Activated CD8-positive, alpha-beta T cell treated with anti-CD3 and anti-CD28 coated beads, Interleukin-2, amount 10 ng/mL, durations not matched to agents 7 days and 5 days (primary cell): ENCODE results near the gene RSPH6A. TPM values are rescaled to one million over a fixed set of nuclear protein-coding genes. Genes with fewer than 3 reads are reported as not detected.

Source experiments
- ATAC-seq: fragments of 150-1000 bp; cut with Tn5 transposase; one replicate; pipeline ENCODE4 v1.10.0; 2021; ENCODE audit warnings: moderate library complexity
- CTCF ChIA-PET: fragments of 350-600 bp; sonication (Branson Sonifier 250); formaldehyde crosslinking; loops from one replicate; lab custom pipeline; 2021; ENCODE audit warnings: antibody characterized with exemption; lab: Charles Lee
- POLR2A ChIA-PET: fragments of 350-600 bp; sonication (Branson Sonifier 250); formaldehyde crosslinking; loops from one replicate; lab custom pipeline; 2021; ENCODE audit warnings: antibody characterized with exemption; lab: Charles Lee
- DNase-seq: peaks from one replicate; pipeline ENCODE4 v3.0.0-alpha.2; 2020
- H3K27ac Mint-ChIP-seq: one replicate; pipeline ENCODE4 v1.8.0; 2021; ENCODE audit warnings: mild to moderate bottlenecking, mixed read lengths
- H3K27me3 Mint-ChIP-seq: one replicate; pipeline ENCODE4 v1.8.0; 2021; ENCODE audit warnings: low read depth, mixed read lengths
- H3K36me3 Mint-ChIP-seq: one replicate; pipeline ENCODE4 v1.8.0; 2021; ENCODE audit warnings: low read depth, mixed read lengths
- H3K4me1 Mint-ChIP-seq: one replicate; pipeline ENCODE4 v1.8.0; 2021; ENCODE audit warnings: low read depth, mixed read lengths
- H3K4me3 Mint-ChIP-seq: one replicate; pipeline ENCODE4 v1.8.0; 2021; ENCODE audit warnings: mild to moderate bottlenecking, mixed read lengths
- H3K9me3 Mint-ChIP-seq: one replicate; pipeline ENCODE4 v1.8.0; 2022; ENCODE audit warnings: mixed read lengths; ENCODE audit not compliant: insufficient read depth
- total RNA-seq, 2 experiments: library from RNA; stranded (reverse); gene quantifications; one replicate each; pipeline ENCODE4 v1.2.3, GENCODE V29; 2021

RSPH6A gene
- total RNA-seq, 2 experiments from 2014 or later = 0.55 to 0.68 TPM

GRCh38 chr19:45778010-45778661, 37.0 kb downstream of the RSPH6A start:
- ATAC-seq (no peak), DNase-seq (no peak)
- CTCF ChIA-PET = interaction anchor here (1.4 to 2.8 kb wide), 3 partner anchors 9 to 85 kb away, joined by 8 to 40 read pairs (median 9); partner anchors contain the start of genes QPCTL and SIX5
- Mint-ChIP-seq H3K4me1 (peaks cover 16% of the 10 kb centered on the region), H3K4me3 (no peak overlapping the region), H3K27ac (no peak overlapping the region), H3K9me3 (no peaks in the 10 kb centered on the region), H3K36me3 (no peaks in the 10 kb centered on the region), H3K27me3 (peaks cover 35% of the 10 kb centered on the region)
- POLR2A ChIA-PET = no interaction called here

DNA sequence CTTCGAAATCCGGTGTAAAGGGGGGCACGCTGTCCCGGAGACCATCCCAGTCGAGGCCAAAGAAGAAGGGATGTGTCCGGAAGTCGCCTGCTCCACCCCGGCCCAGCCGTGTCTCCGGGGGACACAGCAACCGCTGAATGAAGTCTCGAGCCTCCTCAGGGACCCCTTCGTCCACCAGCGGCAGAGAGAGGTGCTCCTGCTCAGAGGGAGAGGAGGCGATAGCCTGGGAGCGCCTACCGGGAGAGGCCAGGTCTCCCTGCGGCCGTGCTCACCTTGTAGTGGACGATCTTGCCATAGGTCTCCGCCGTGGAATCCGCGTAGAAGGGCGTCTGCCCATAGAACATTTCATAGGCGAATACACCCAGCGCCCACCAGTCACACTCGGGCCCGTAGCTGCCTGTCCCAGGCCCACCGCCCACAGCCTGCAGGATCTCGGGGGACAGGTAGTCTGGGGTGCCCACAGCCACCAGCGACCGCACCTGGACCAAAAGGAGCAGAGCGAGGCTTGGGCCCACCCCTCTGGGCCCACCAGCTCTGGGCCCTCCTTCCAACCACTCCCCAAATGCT, 37.6 kb downstream of the RSPH6A start:
- Mint-ChIP-seq H3K4me3 (no peak overlapping the region), H3K27ac (no peak overlapping the region), H3K27me3 (peaks cover 39% of the 10 kb centered on the region), H3K9me3 (no peaks in the 10 kb centered on the region), H3K36me3 (no peaks in the 10 kb centered on the region), H3K4me1 (peaks cover 16% of the 10 kb centered on the region)
- ChIA-PET CTCF (interaction anchor here (1.1 to 2.8 kb wide), 2 partner anchors 8 to 85 kb away, joined by 3 to 40 read pairs; partner anchors contain the start of genes QPCTL and SIX5), POLR2A (no interaction called here)
- DNase-seq = no peak
- no peak for ATAC-seq

GRCh38 chr19:45774765-45775164, 40.3 kb downstream of the RSPH6A start:
- ChIA-PET CTCF (interaction anchor here (0.7 to 9.4 kb wide), 3 partner anchors 16 to 42 kb away, joined by 3 to 238 read pairs (median 3); no protein-coding TSS in a partner anchor), POLR2A (no interaction called here)
- Mint-ChIP-seq H3K4me3 (no peak overlapping the region), H3K27ac (no peak overlapping the region), H3K27me3 (peaks cover 38% of the 10 kb centered on the region), H3K4me1 (peaks cover 27% of the 10 kb centered on the region), H3K36me3 (no peaks in the 10 kb centered on the region), H3K9me3 (no peaks in the 10 kb centered on the region)
- ATAC-seq = no peak
- DNase-seq = no peak

DNA sequence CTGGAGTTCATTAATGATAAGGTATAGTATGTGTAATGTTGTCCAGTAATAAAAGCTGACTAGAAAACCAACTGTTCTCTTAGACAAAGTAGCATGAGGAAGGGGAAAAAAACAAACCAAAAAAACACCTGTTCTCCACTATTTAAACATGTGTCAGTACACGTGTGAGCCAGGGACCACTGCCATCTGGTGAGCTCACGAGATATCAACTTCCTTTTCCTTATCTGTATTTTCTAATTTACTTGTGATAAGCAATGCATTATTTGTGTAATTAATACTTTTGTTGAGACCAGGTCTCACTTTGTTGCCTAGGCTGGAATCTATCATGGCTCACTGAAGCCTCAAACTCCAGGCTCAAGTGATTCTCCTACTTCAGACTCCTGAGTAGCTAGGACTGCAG, 41.7 kb downstream of the RSPH6A start:
- DNase-seq (no peak), ATAC-seq (no peak)
- no peak overlapping the region for H3K27ac Mint-ChIP-seq
- CTCF ChIA-PET = interaction anchor here (0.8 to 9.4 kb wide), 4 partner anchors 19 to 44 kb away, joined by 3 to 238 read pairs (median 7); partner anchors contain the start of gene DMWD
- H3K4me3 Mint-ChIP-seq = no peak overlapping the region
- H3K4me1 Mint-ChIP-seq = peaks cover 20% of the 10 kb centered on the region
- H3K27me3 Mint-ChIP-seq = peaks cover 29% of the 10 kb centered on the region
- H3K9me3 Mint-ChIP-seq = no peaks in the 10 kb centered on the region
- POLR2A ChIA-PET = interaction anchor here (1.3 kb wide), 1 partner anchor 42 kb away, joined by 3 read pairs; the partner anchor contains the start of gene FBXO46
- no peaks in the 10 kb centered on the region for H3K36me3 Mint-ChIP-seq

DNA sequence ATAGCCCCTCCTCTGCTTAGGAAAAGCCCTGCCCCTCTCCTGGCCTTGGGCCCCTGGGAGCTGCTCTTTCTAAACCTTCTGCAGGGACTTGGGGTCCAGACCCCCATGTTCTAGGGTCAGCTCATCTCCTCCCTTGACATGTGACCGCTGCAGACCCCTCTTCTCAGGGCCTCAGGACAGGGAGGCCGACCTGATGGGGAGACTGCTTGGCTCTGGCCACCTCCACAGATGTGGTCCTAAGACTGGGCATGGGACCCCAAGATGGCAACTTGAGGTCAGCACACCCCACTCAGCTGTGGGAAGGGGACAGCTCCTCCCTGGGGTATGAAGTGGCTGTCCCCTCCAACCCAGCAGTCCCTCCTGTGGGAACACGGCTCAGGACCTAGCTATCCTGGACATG, 42.2 kb downstream of the RSPH6A start:
- Mint-ChIP-seq H3K27me3 (peaks cover 30% of the 10 kb centered on the region), H3K9me3 (no peaks in the 10 kb centered on the region), H3K4me3 (no peak overlapping the region), H3K36me3 (no peaks in the 10 kb centered on the region), H3K4me1 (peaks cover 19% of the 10 kb centered on the region), H3K27ac (no peak overlapping the region)
- DNase-seq (no peak), ATAC-seq (no peak)
- CTCF ChIA-PET = interaction anchor here (0.8 to 9.4 kb wide), 4 partner anchors 19 to 45 kb away, joined by 3 to 238 read pairs (median 7); partner anchors contain the start of gene DMWD
- POLR2A ChIA-PET = interaction anchor here (1.3 kb wide), 1 partner anchor 42 kb away, joined by 3 read pairs; the partner anchor contains the start of gene FBXO46

DNA sequence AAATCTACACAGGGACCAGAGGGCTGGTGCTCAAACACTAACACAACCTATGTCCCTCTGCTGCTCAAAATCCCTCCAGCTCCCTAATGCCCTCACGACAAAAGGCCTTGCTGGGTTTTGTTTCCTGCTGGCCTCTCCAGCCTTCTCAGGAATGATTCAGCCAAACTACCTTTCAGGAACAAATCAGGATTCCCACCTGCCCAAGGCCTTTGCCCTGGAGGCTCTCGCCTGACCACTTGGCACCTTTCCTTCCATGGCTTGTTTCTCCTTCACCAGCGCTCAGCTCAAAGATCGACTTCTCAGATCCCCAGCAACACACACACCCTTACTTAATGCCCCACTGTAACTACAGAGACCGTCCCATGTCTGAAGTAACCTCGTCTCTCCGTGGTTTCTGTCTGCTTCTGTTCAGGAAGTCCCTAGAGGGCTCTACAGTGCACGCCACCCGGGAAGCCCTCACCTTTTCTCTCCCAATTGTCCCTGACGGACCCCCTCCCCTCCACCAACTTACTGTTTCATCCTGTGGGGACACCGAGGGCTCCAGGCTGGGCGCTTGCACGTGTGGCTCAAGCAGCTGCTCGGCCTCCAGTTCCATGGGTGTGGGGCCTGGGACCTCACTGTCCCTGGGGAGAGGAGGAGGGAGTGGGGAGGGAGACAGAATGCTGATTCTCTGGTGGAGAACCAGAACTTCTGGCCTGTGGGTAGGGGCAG, 42.8 kb downstream of the RSPH6A start:
- DNase-seq (no peak), ATAC-seq (no peak)
- Mint-ChIP-seq H3K4me1 (peaks cover 21% of the 10 kb centered on the region), H3K9me3 (no peaks in the 10 kb centered on the region), H3K27me3 (peaks cover 29% of the 10 kb centered on the region), H3K36me3 (no peaks in the 10 kb centered on the region), H3K4me3 (no peak overlapping the region), H3K27ac (no peak overlapping the region)
- CTCF ChIA-PET = interaction anchor here (0.9 to 9.4 kb wide), 4 partner anchors 20 to 45 kb away, joined by 3 to 238 read pairs (median 8); partner anchors contain the start of gene DMWD
- POLR2A ChIA-PET = interaction anchor here (1.3 kb wide), 1 partner anchor 41 kb away, joined by 3 read pairs; the partner anchor contains the start of gene FBXO46

- H3K4me3 Mint-ChIP-seq = peak overlapping the region; percentile 81
- ChIA-PET POLR2A (interaction anchor here (0.5 to 0.8 kb wide), 2 partner anchors 8 to 101 kb away, joined by 3 to 4 read pairs; no protein-coding TSS in a partner anchor), CTCF (interaction anchor here (1.0 to 9.4 kb wide), 9 partner anchors 7 to 79 kb away, joined by 3 to 238 read pairs (median 27); partner anchors contain the start of genes DMWD, QPCTL and SNRPD2)
- no peak for ATAC-seq
- peaks cover 27% of the 10 kb centered on the region for H3K27me3 Mint-ChIP-seq
- no peak for DNase-seq
- H3K27ac Mint-ChIP-seq = no peak overlapping the region
- H3K9me3 Mint-ChIP-seq = no peaks in the 10 kb centered on the region
- peaks cover 23% of the 10 kb centered on the region for H3K4me1 Mint-ChIP-seq
- no peaks in the 10 kb centered on the region for H3K36me3 Mint-ChIP-seq
These were observed 43.7 kb downstream of the RSPH6A start for GRCh38 chr19:45771311-45771933.

DNA sequence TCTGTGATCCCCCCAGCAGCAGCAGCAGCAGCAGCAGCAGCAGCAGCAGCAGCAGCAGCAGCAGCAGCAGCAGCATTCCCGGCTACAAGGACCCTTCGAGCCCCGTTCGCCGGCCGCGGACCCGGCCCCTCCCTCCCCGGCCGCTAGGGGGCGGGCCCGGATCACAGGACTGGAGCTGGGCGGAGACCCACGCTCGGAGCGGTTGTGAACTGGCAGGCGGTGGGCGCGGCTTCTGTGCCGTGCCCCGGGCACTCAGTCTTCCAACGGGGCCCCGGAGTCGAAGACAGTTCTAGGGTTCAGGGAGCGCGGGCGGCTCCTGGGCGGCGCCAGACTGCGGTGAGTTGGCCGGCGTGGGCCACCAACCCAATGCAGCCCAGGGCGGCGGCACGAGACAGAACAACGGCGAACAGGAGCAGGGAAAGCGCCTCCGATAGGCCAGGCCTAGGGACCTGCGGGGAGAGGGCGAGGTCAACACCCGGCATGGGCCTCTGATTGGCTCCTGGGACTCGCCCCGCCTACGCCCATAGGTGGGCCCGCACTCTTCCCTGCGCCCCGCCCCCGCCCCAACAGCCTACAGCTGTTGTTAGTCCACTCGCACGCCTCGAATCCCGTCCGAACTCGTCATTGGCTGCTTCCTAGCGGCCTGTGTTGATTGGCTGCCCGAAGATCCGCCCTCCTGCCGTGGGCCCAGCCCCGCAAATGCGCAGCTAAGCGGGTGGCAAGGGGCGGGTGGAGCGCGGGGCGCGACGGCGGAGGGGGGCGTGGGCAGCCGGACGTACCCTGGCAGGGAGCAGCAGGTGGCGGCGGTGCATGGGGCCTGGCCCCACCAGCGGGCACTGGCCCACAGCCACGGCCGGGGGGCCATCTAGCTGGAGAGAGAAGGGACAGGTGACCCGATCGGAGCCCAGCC, 44.7 kb downstream of the RSPH6A start:
- Mint-ChIP-seq H3K9me3 (no peaks in the 10 kb centered on the region), H3K4me3 (peak overlapping the region; percentile 81), H3K4me1 (peaks cover 23% of the 10 kb centered on the region), H3K27ac (peak overlapping the region; percentile 74), H3K36me3 (no peaks in the 10 kb centered on the region), H3K27me3 (peaks cover 29% of the 10 kb centered on the region)
- ATAC-seq (peak; percentile 78), DNase-seq (peak; percentile 91)
- POLR2A ChIA-PET = interaction anchor here (0.5 to 1.7 kb wide), 7 partner anchors 9 to 481 kb away, joined by 3 to 8 read pairs (median 4); no protein-coding TSS in a partner anchor
- CTCF ChIA-PET = interaction anchor here (0.6 to 9.4 kb wide), 34 partner anchors 8 to 783 kb away, joined by 3 to 238 read pairs (median 7); partner anchors contain the start of genes DMWD, FOXA3, MYPOP and QPCTL

GRCh38 chr19:45769821-45770191, 45.3 kb downstream of the RSPH6A start:
- ChIA-PET CTCF (interaction anchor here (0.6 to 9.4 kb wide), 44 partner anchors 9 to 608 kb away, joined by 3 to 238 read pairs (median 6); partner anchors contain the start of genes CCDC61, DMWD, FBXO46 and FOXA3), POLR2A (interaction anchor here (0.6 to 1.7 kb wide), 7 partner anchors 15 to 482 kb away, joined by 3 to 8 read pairs (median 6); partner anchors contain the start of genes QPCTL and SNRPD2)
- peak overlapping the region; percentile 74 for H3K27ac Mint-ChIP-seq
- H3K27me3 Mint-ChIP-seq = peaks cover 27% of the 10 kb centered on the region
- peak; percentile 76 for DNase-seq
- ATAC-seq = peak; percentile 52
- H3K36me3 Mint-ChIP-seq = no peaks in the 10 kb centered on the region
- peaks cover 23% of the 10 kb centered on the region for H3K4me1 Mint-ChIP-seq
- peak overlapping the region; percentile 81 for H3K4me3 Mint-ChIP-seq
- H3K9me3 Mint-ChIP-seq = no peaks in the 10 kb centered on the region
